IPS DF 4.7 (cell line): ENCODE data around the gene SCFD2.
"Not testable (repeated sequence)": the region's sequence is repeated elsewhere in the genome, so short reads cannot be mapped to it uniquely, and the experiment has no call there.

ENCODE experiments used
- DNase-seq: peaks from one replicate; pipeline ENCODE4 v3.0.0-alpha.2; 2013; ENCODE audit warnings: low spot score; ENCODE audit errors: extremely low read depth

The SCFD2 gene

GRCh38 chr4:53240573-53240972 lies 125.3 kb downstream of the SCFD2 start:
- no peak for DNase-seq

- DNase-seq: not testable (repeated sequence)
Measured at GRCh38 chr4:53238352-53238751, 127.5 kb downstream of the SCFD2 start.

GRCh38 chr4:53237811-53238210 lies 128.1 kb downstream of the SCFD2 start:
- DNase-seq: not testable (repeated sequence)

- DNase-seq: not testable (repeated sequence)
Measured at GRCh38 chr4:53236624-53237023, 129.2 kb downstream of the SCFD2 start.

DNA sequence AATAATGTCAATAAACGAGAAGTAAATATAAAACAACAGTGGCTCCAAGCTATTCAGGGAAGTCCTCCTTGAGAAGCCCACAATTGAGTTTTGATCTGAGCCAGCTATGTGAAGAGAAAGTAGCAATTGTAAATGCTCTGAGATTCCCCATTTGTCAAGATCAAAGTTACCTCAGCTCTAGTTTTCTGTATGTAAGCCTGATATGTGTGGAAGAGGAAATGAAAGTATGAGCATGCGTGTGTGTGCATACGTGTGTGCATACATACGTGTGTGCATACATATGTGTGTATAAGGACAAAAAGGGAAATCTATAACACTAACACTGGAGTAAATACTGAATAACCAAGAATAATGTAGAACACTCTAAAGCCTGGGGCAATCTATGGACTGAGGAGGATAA lies 130.3 kb downstream of the SCFD2 start:
- DNase-seq: no peak

GRCh38 chr4:53234669-53235068 lies 131.2 kb downstream of the SCFD2 start:
- DNase-seq: no peak

DNA sequence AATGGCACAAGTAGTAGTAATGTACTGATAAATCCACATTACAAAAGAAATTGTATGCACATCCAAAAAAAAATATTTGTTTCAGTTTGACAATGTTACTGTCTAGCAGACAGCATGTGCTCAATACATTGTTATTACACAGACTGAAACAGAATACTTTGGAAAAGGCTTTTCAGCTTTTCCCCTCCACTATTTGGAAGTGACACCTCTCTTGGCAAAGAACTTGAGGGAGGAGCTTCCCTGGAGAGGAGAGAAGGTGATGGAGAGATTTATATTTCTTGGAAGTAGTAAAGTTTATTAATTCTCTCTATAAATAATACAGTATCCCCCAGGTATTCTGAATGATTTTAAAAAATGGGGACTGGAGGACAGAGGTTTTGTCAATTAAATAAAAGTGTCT lies 131.8 kb downstream of the SCFD2 start:
- no peak for DNase-seq

GRCh38 chr4:53233114-53233795 lies 132.6 kb downstream of the SCFD2 start:
- DNase-seq: no peak

GRCh38 chr4:53232371-53232770 lies 133.5 kb downstream of the SCFD2 start:
- no peak for DNase-seq

DNA sequence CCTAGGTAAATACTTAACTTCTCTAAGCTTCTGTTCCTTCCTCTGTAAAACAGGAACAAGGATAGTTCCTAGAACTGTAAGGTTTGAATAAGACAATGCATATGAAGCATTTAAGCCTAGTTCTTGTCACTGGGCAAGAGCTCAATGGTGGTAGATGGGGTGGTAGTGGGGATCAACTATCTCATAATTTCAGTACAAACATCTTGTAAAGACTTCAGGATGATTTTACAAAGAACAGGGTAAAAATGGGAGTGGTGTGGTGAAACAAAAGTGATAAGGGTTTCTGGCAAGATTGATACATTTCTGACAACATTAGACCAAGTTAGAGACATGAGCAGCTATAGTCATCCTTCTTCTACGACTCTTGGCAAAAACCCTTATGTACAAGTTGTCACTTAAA lies 137.8 kb downstream of the SCFD2 start:
- no peak for DNase-seq

DNA sequence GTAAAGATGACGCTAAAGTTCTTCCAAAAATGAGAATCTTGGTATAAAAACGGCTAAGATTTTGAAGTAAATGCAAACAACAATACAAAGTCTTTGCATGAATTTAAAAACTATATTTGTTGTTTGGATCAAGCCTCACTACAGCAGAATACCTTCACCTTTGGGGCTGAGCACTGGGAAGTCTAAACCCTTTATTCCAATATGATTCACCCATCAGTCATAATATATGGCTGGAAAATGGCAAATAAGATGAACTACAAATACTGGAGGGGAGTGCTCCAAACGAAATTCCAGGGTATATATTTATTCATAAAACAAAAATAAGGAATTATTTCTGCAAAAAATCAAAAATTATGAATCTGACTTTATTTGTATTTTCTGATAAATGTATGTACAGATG lies 138.4 kb downstream of the SCFD2 start:
- no peak for DNase-seq

GRCh38 chr4:53221832-53222480 lies 143.9 kb downstream of the SCFD2 start:
- no peak for DNase-seq

GRCh38 chr4:53219148-53219547 lies 146.7 kb downstream of the SCFD2 start:
- DNase-seq: not testable (repeated sequence)

DNA sequence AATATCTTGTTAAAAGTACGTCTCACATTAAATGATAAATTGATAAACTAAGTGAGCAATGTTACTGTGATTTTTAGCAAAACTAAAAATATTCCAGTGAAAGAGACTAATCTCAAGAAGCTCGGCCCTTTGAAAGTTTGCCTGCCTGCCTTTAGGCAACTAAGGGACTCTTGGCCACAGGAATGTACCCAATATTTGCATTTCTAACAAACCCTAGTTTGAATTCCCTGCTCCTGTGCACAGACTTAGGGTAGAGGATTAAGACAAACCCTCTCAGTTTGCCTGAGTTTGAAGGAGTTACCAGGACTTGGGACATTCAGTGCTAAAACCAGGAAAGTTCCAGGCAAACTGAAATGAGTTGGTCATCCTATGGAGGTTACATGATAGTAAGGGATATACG lies 157.1 kb downstream of the SCFD2 start:
- DNase-seq: no peak

- no peak for DNase-seq
Measured at GRCh38 chr4:53205970-53206369, 159.9 kb downstream of the SCFD2 start.

DNA sequence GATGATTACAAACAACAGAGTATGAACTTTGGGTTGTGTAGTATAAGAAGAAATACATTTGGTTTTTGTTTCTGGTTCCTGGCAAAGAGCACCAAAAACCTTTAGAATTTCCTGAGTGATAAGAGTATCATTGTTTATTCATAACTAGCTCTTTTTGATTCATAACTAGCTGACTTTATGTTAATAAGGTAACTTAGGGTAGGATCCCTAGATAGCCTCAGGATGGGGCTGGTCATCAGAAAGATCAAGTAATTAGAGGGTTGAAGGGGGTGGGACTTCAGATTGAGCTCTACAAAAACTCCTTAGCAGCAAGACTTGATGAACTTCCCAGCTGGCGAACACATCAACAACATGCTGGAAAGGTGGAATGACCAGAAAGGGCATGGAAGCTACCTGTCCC lies 166.5 kb downstream of the SCFD2 start:
- DNase-seq: no peak

DNA sequence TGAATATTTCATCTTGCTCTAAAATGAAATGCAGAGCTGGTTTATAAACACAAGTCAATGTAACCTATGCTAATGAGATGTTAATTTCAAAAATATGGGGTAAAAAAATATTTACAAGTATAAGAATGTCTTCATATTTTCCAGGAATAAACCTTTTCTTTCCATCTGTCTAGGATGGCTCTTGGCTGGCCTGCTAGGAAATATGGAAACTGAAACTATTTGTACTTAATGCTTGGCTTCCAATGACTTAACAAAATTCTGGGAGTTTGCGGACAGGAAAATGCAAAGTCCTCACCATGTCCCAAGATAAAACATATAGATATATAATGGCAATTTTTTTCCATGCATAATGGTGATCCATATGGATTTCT lies 168.1 kb downstream of the SCFD2 start:
- DNase-seq: no peak

DNA sequence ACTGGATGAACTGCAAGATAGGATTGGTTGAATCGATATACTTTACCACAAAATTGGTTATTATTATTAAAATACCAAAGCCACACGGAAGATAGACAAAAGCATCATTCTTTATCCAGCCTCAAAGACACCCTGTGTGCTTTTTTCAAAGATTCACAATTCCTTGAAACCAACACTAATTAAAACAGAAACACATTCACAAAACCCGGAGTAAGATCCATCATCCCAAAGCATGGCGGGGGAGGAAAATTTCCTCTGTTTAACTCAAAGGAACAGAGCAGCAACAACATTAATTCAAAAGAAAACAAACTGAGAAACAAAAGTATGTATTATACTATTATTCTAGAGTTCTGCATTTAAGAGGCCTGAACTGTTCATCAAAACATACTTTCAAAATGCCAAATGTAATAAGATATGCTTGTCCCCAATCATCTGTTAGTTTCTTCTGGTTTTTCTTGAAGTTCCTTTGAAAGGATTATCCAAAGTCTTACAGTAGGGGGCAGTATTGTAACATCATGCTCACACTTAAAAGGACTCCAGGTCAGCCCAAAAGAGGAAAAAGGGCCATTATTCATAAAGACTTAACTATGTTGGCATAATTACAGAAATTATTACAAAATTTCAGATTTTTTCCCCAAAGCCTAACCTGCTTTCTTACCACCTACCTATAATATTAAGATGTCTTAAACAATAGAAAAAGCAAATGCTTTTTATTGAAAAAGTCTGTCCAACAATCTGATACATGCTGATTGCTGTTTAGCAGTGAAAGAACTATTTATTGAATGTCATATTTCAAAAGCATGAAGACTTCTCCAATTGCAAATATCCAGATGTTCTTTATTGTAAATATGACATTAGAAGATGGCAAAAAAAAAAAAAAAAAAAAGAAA lies 168.7 kb downstream of the SCFD2 start:
- peak; percentile 56 for DNase-seq

DNA sequence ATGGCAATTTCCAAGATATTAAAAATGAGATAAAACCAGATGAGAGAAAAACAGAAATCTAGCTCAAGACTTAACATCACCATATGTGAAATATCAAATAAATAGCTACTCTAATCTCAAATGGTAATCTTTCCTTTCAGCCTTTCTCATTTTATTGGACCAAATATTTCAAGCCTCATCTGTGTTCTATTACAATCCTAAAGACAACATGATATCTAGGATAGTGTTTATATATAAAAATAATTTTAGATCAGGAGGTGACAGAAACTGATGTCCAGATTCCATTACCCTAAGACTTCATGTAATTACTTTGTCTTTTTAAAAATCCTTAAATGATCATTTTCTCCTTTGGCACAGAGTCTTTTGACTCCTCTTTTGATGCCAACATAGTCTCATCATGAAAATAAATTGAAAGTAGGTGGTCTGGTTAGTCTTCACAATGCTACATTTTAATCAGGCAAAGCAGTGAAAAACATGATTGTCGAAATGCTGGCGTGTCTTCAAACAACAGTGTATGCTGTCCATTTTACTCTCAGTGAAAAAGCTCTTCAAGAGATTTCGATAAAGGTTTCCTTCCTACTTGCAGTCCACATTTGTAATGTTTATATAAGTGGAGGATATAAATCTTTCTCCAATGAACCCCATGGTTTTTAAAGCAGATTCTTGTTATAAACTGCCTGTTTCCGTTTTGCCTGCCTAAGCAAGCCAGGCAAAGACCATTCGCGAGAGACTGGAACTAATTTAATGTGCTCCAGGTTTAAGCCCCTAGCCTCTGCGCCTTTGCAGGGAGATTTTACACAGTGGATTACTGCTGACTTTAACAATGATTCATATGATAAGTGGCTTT lies 169.8 kb downstream of the SCFD2 start:
- no peak for DNase-seq

- no peak for DNase-seq
Measured at GRCh38 chr4:53194727-53195126, 171.1 kb downstream of the SCFD2 start.

- no peak for DNase-seq
Measured at GRCh38 chr4:53193111-53193510, 172.8 kb downstream of the SCFD2 start.
